Mesendoderm (in vitro differentiated cells): ENCODE measurements around the gene ZRANB1.

Experiments used
- DNase-seq: peaks from one replicate; pipeline ENCODE4 v3.0.0; 2013
- H2AK5ac ChIP-seq: 2 replicates; pipeline ENCODE4 v1.6.1; 2013; ENCODE audit warnings: low read length, inconsistent platforms
- H2BK120ac ChIP-seq: 2 replicates; pipeline ENCODE4 v1.6.1; 2013; ENCODE audit warnings: low read depth, mild to moderate bottlenecking, low read length, moderate library complexity, mixed read lengths
- H2BK15ac ChIP-seq: replicated peaks from 2 replicates; pipeline ENCODE4 v1.6.1; 2013; ENCODE audit warnings: low read depth, mild to moderate bottlenecking, moderate library complexity
- H2BK5ac ChIP-seq: 2 replicates; pipeline ENCODE4 v1.6.1; 2013; ENCODE audit warnings: low read length, inconsistent platforms
- H3K18ac ChIP-seq: 2 replicates; pipeline ENCODE4 v1.6.1; 2013; ENCODE audit warnings: mild to moderate bottlenecking, low read length, mixed read lengths
- H3K23ac ChIP-seq: one replicate; pipeline ENCODE4 v1.6.1; 2013; ENCODE audit warnings: low read length
- H3K27ac ChIP-seq: 2 replicates; pipeline ENCODE4 v1.5.1; 2013; ENCODE audit warnings: low read depth, mild to moderate bottlenecking, inconsistent platforms, low read length, moderate library complexity
- H3K27me3 ChIP-seq: 2 replicates; pipeline ENCODE4 v1.6.1; 2013; ENCODE audit warnings: low read length, control low read depth, mild to moderate bottlenecking, inconsistent platforms; ENCODE audit not compliant: insufficient read depth, poor library complexity
- H3K36me3 ChIP-seq: 2 replicates; pipeline ENCODE4 v1.6.1; 2013; ENCODE audit warnings: low read length, inconsistent platforms; ENCODE audit not compliant: control insufficient read depth, insufficient read depth
- H3K4ac ChIP-seq: one replicate; pipeline ENCODE4 v1.6.1; 2013; ENCODE audit warnings: low read depth, mild to moderate bottlenecking, low read length, moderate library complexity
- H3K4me1 ChIP-seq: 2 replicates; pipeline ENCODE4 v1.6.1; 2013; ENCODE audit warnings: low read depth, low read length, inconsistent platforms; ENCODE audit not compliant: control insufficient read depth
- H3K4me2 ChIP-seq: 2 replicates; pipeline ENCODE4 v1.6.1; 2013; ENCODE audit warnings: low read length
- H3K4me3 ChIP-seq: 2 replicates; pipeline ENCODE4 v1.5.1; 2013; ENCODE audit warnings: mild to moderate bottlenecking, low read length
- H3K56ac ChIP-seq: one replicate; pipeline ENCODE4 v1.6.1; 2013; ENCODE audit warnings: low read length
- H3K79me1 ChIP-seq: 2 replicates; pipeline ENCODE4 v1.6.1; 2013; ENCODE audit warnings: low read length, inconsistent platforms
- H3K79me2 ChIP-seq: 2 replicates; pipeline ENCODE4 v1.6.1; 2013; ENCODE audit warnings: mild to moderate bottlenecking, low read length; ENCODE audit not compliant: control insufficient read depth, insufficient read depth
- H3K9ac ChIP-seq: 2 replicates; pipeline ENCODE4 v1.6.1; 2013; ENCODE audit warnings: low read length, inconsistent platforms
- H4K5ac ChIP-seq: one replicate; pipeline ENCODE4 v1.6.1; 2013; ENCODE audit warnings: low read length
- H4K8ac ChIP-seq: one replicate; pipeline ENCODE4 v1.6.1; 2013; ENCODE audit warnings: low read depth, mild to moderate bottlenecking, control low read depth, low read length, moderate library complexity
- WGBS: extraction: QIAGEN DNeasy Blood & Tissue Kit; methylation state at CpG from one replicate; pipeline ENCODE4 v1.1.7; 2013; ENCODE audit warnings: low lambda C conversion rate, missing lambda C conversion rate; ENCODE audit not compliant: insufficient coverage; ENCODE audit errors: extremely low coverage; 5-methylcytosine and 5-hydroxymethylcytosine counted together

ZRANB1 gene

GRCh38 chr10:124977161-124977560 lies 35.2 kb downstream of the ZRANB1 start:
- no peak overlapping the region for H3K4me3 ChIP-seq
- H3K56ac ChIP-seq: no peak overlapping the region
- H2AK5ac ChIP-seq: no peak overlapping the region
- H2BK15ac ChIP-seq: no peak overlapping the region
- H3K9ac ChIP-seq: no peak overlapping the region
- H3K23ac ChIP-seq: no peak overlapping the region
- no peak overlapping the region for H3K4ac ChIP-seq
- no CpG with 5 or more reads among the region's 3 CpGs for WGBS
- H2BK120ac ChIP-seq: no peak overlapping the region
- peaks cover 1% of the 10 kb centered on the region for H3K36me3 ChIP-seq
- no peaks in the 10 kb centered on the region for H3K79me2 ChIP-seq
- H3K4me1 ChIP-seq: no peaks in the 10 kb centered on the region
- H3K18ac ChIP-seq: no peak overlapping the region
- no peak overlapping the region for H2BK5ac ChIP-seq
- H3K79me1 ChIP-seq: peaks cover 9% of the 10 kb centered on the region
- no peak for DNase-seq
- H3K27ac ChIP-seq: no peak overlapping the region
- H4K8ac ChIP-seq: no peak overlapping the region
- no peak overlapping the region for H3K4me2 ChIP-seq
- no peak overlapping the region for H4K5ac ChIP-seq
- no peaks in the 10 kb centered on the region for H3K27me3 ChIP-seq

- H3K36me3 ChIP-seq: peaks cover 1% of the 10 kb centered on the region
- DNase-seq: no peak
- H3K9ac ChIP-seq: no peak overlapping the region
- H3K27me3 ChIP-seq: no peaks in the 10 kb centered on the region
- H3K4me2 ChIP-seq: no peak overlapping the region
- H2AK5ac ChIP-seq: no peak overlapping the region
- no peak overlapping the region for H2BK15ac ChIP-seq
- H2BK120ac ChIP-seq: no peak overlapping the region
- no peaks in the 10 kb centered on the region for H3K79me2 ChIP-seq
- no peak overlapping the region for H3K4ac ChIP-seq
- no CpG with 5 or more reads among the region's 4 CpGs for WGBS
- no peak overlapping the region for H3K18ac ChIP-seq
- no peak overlapping the region for H2BK5ac ChIP-seq
- no peak overlapping the region for H4K8ac ChIP-seq
- H3K56ac ChIP-seq: no peak overlapping the region
- no peaks in the 10 kb centered on the region for H3K4me1 ChIP-seq
- no peak overlapping the region for H4K5ac ChIP-seq
- H3K23ac ChIP-seq: no peak overlapping the region
- H3K27ac ChIP-seq: no peak overlapping the region
- peaks cover 9% of the 10 kb centered on the region for H3K79me1 ChIP-seq
- H3K4me3 ChIP-seq: no peak overlapping the region
These were observed 35.9 kb downstream of the ZRANB1 start for GRCh38 chr10:124977648-124978375.

- Histone ChIP-seq H3K9ac (no peak overlapping the region), H2BK15ac (no peak overlapping the region), H3K56ac (no peak overlapping the region), H4K8ac (no peak overlapping the region), H2BK5ac (no peak overlapping the region), H3K27ac (no peak overlapping the region), H3K4me2 (no peak overlapping the region), H3K36me3 (peaks cover 1% of the 10 kb centered on the region), H3K4ac (no peak overlapping the region), H2AK5ac (no peak overlapping the region), H3K79me2 (no peaks in the 10 kb centered on the region), H4K5ac (no peak overlapping the region), H3K4me3 (no peak overlapping the region), H3K18ac (no peak overlapping the region), H3K79me1 (peaks cover 9% of the 10 kb centered on the region), H3K4me1 (no peaks in the 10 kb centered on the region), H3K27me3 (no peaks in the 10 kb centered on the region), H3K23ac (no peak overlapping the region), H2BK120ac (no peak overlapping the region)
- DNase-seq: no peak
- WGBS: no CpG with 5 or more reads among the region's 5 CpGs
These were observed 36.4 kb downstream of the ZRANB1 start for GRCh38 chr10:124978376-124978725.

GRCh38 chr10:124983321-124983720 lies 41.4 kb downstream of the ZRANB1 start:
- WGBS: no CpG with 5 or more reads among the region's 6 CpGs
- no peak overlapping the region for H2AK5ac ChIP-seq
- H3K56ac ChIP-seq: no peak overlapping the region
- H3K4ac ChIP-seq: no peak overlapping the region
- no peaks in the 10 kb centered on the region for H3K79me2 ChIP-seq
- no peak overlapping the region for H3K18ac ChIP-seq
- H3K27me3 ChIP-seq: no peaks in the 10 kb centered on the region
- H3K23ac ChIP-seq: no peak overlapping the region
- peaks cover 6% of the 10 kb centered on the region for H3K36me3 ChIP-seq
- DNase-seq: peak; percentile 87
- H3K4me1 ChIP-seq: no peaks in the 10 kb centered on the region
- H2BK120ac ChIP-seq: no peak overlapping the region
- peaks cover 1% of the 10 kb centered on the region for H3K79me1 ChIP-seq
- H4K8ac ChIP-seq: no peak overlapping the region
- H3K4me2 ChIP-seq: no peak overlapping the region
- H3K9ac ChIP-seq: no peak overlapping the region
- H3K27ac ChIP-seq: no peak overlapping the region
- H2BK5ac ChIP-seq: no peak overlapping the region
- no peak overlapping the region for H2BK15ac ChIP-seq
- no peak overlapping the region for H4K5ac ChIP-seq
- no peak overlapping the region for H3K4me3 ChIP-seq

- H3K56ac ChIP-seq: no peak overlapping the region
- WGBS: no CpG with 5 or more reads among the region's 1 CpG
- no peak overlapping the region for H2BK120ac ChIP-seq
- H3K27ac ChIP-seq: no peak overlapping the region
- peaks cover 6% of the 10 kb centered on the region for H3K36me3 ChIP-seq
- no peak for DNase-seq
- H3K79me1 ChIP-seq: peaks cover 1% of the 10 kb centered on the region
- no peak overlapping the region for H3K23ac ChIP-seq
- H3K79me2 ChIP-seq: no peaks in the 10 kb centered on the region
- H3K27me3 ChIP-seq: no peaks in the 10 kb centered on the region
- no peak overlapping the region for H4K5ac ChIP-seq
- H3K18ac ChIP-seq: no peak overlapping the region
- no peak overlapping the region for H2BK15ac ChIP-seq
- H3K9ac ChIP-seq: no peak overlapping the region
- no peak overlapping the region for H3K4ac ChIP-seq
- H3K4me2 ChIP-seq: no peak overlapping the region
- H3K4me3 ChIP-seq: no peak overlapping the region
- H3K4me1 ChIP-seq: no peaks in the 10 kb centered on the region
- H4K8ac ChIP-seq: no peak overlapping the region
- no peak overlapping the region for H2AK5ac ChIP-seq
- no peak overlapping the region for H2BK5ac ChIP-seq
These were observed 42.5 kb downstream of the ZRANB1 start for GRCh38 chr10:124984376-124984775.

GRCh38 chr10:124985162-124985561 lies 43.2 kb downstream of the ZRANB1 start:
- no peak overlapping the region for H4K8ac ChIP-seq
- H2AK5ac ChIP-seq: no peak overlapping the region
- H3K9ac ChIP-seq: no peak overlapping the region
- no peak overlapping the region for H4K5ac ChIP-seq
- no peak overlapping the region for H3K18ac ChIP-seq
- H3K56ac ChIP-seq: no peak overlapping the region
- no peak overlapping the region for H3K4ac ChIP-seq
- no peak for DNase-seq
- no peaks in the 10 kb centered on the region for H3K27me3 ChIP-seq
- H3K4me2 ChIP-seq: no peak overlapping the region
- peaks cover 6% of the 10 kb centered on the region for H3K36me3 ChIP-seq
- H2BK15ac ChIP-seq: no peak overlapping the region
- no CpG with 5 or more reads among the region's 5 CpGs for WGBS
- H3K23ac ChIP-seq: no peak overlapping the region
- peaks cover 1% of the 10 kb centered on the region for H3K79me1 ChIP-seq
- H3K4me1 ChIP-seq: no peaks in the 10 kb centered on the region
- no peaks in the 10 kb centered on the region for H3K79me2 ChIP-seq
- no peak overlapping the region for H3K27ac ChIP-seq
- H2BK5ac ChIP-seq: no peak overlapping the region
- H2BK120ac ChIP-seq: no peak overlapping the region
- H3K4me3 ChIP-seq: no peak overlapping the region
